GM13977 (cell line): ENCODE measurements around the gene SLC24A3.

Experiments used
- DNase-seq: peaks from one replicate; pipeline ENCODE4 v3.0.0; 2012; ENCODE audit warnings: low spot score
- CTCF ChIP-seq: IDR thresholded peaks from 2 replicates; pipeline ENCODE4 v1.5.1; 2012; ENCODE audit warnings: mild to moderate bottlenecking, control low read depth; ENCODE audit not compliant: insufficient read depth; ENCODE audit errors: extremely low read depth, missing control alignments
- in situ Hi-C: fragments of 300-500 bp; cut with MboI; formaldehyde crosslinking; loops from one replicate; pipeline ENCODE4 v1.12.0; 2022; ENCODE audit warnings: low sequenced_read_pairs, low pct_unique_long_range_greater_than_20kb, mixed read lengths, inconsistent platforms; ENCODE audit not compliant: unreplicated experiment

The SLC24A3 gene

GRCh38 chr20:19256906-19257595 lies 44.6 kb downstream of the SLC24A3 start:
- in situ Hi-C loops, result no loop called here
- no peak for DNase-seq
- TF ChIP-seq CTCF, result no peak

- no peak for DNase-seq
- in situ Hi-C loops, result no loop called here
- no peak for TF ChIP-seq CTCF
Observed at GRCh38 chr20:19257865-19258264, 45.4 kb downstream of the SLC24A3 start.

- TF ChIP-seq CTCF, result no peak
- in situ Hi-C loops, result no loop called here
- no peak for DNase-seq
Observed at GRCh38 chr20:19259141-19259591, 46.7 kb downstream of the SLC24A3 start.

- in situ Hi-C loops, result no loop called here
- no peak for TF ChIP-seq CTCF
- DNase-seq, result no peak
Observed at GRCh38 chr20:19260412-19261090, 48.1 kb downstream of the SLC24A3 start.

- no peak for TF ChIP-seq CTCF
- no peak for DNase-seq
- in situ Hi-C loops, result no loop called here
Observed at GRCh38 chr20:19264191-19264590, 51.7 kb downstream of the SLC24A3 start.

DNA sequence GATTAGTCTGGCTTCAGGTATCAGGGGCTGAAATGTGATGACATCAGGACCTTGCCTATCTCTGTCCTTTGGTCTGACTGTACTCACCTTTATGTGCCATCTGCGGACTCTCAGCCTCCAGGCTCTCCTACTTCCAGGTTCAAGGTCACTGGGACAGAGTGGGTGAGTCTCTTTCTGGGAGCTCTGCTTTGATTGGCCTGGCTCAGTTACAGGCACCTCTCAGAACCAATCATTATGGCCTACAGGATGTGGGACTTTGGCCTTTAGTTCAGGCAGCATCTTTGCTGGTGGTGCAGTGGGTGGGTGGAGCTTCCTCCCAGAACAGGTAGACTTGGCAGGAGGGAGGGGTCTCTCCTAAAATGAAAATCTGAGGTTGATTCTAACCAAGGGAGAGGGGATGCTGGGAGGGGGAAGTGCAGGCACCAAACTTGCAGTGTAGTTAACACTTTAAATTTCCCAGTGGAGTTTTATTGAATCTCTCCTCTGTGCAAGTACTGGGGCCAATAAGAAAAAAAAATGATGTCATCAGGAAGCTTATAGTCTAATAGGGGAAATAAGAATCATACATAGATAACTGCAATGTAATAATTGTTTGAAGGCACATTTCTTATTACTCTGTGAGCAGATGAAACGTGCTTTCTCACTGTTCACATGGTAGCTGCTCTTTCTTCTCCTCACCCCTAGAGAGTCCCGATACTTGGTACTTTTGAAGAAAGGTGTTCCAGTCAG lies 53.4 kb downstream of the SLC24A3 start:
- no peak for TF ChIP-seq CTCF
- in situ Hi-C loops, result no loop called here
- peak; percentile 27 for DNase-seq
